ENCODE data around the gene CAGE1.

CAGE1 gene

DNA sequence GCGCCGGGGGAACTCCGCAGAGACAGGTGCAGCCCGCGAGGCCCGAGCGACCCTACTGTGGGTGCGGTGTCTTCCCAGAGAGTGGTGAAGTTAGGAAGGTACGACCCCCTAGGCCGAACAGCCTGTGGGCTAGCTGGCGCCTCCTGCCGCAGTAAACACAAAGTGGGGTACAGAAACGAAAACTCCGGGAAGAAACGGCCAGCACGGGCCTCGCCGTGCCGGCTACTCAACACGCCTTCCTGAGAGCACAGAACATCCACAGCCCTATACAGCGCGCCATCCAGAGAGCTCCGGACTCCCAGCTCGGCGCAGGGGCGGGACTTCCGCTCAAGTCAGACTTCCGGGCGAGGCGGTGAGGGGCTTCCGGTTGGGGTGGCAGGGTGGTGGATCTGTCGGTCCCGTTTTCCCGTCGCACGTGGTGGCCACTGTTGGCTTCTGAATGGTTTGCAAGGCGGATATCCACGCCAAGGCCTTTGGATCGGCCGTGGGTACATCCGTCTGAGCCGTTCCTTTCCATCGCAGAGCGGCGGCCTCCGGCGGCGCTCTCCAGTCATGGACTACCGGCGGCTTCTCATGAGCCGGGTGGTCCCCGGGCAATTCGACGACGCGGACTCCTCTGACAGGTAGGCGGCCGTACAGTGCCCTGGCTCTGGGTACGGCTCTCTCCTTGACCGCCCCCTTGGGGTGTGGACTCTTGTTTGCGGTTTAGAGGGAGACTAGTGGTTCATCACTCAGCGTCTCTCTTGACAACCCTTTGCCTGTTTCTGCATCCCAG, at the start of gene CAGE1, which contains the start of gene RIOK1:
Gene CAGE1 (minus strand): TSS at position 292 of the 775 bp plus-strand sequence. CDS start 2,569 bp downstream, outside the sequence.
Gene RIOK1 (plus strand): TSS at position 358 of the 775 bp plus-strand sequence. CDS start 195 bp downstream, at position 553.
- peak; percentile 85 for DNase-seq

- no peak for DNase-seq
Observed at GRCh38 chr6:7439228-7439627, 49.7 kb upstream of the CAGE1 start.

GRCh38 chr6:7438011-7438410, 48.5 kb upstream of the CAGE1 start:
- no peak for DNase-seq

DNA sequence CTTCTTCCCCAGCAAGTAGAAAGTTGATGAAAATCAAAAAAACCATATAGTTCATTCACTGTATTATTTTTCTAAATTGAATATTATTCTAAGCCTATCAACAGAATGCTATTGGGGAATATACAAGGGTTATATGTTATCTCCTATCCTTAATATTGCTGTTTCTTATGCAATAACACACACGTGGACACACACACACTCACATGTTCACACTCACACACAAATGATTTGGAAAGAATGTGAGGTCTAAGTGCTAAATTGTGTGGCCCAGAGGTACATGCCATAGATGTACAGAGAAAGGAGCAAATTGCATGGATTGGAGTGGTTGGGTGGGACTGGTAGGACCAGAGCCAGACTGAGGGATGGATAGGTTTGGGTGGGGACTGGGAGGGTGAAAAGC, 45.1 kb upstream of the CAGE1 start:
- DNase-seq = no peak

GRCh38 chr6:7433121-7433617, 43.6 kb upstream of the CAGE1 start:
- no peak for DNase-seq

DNA sequence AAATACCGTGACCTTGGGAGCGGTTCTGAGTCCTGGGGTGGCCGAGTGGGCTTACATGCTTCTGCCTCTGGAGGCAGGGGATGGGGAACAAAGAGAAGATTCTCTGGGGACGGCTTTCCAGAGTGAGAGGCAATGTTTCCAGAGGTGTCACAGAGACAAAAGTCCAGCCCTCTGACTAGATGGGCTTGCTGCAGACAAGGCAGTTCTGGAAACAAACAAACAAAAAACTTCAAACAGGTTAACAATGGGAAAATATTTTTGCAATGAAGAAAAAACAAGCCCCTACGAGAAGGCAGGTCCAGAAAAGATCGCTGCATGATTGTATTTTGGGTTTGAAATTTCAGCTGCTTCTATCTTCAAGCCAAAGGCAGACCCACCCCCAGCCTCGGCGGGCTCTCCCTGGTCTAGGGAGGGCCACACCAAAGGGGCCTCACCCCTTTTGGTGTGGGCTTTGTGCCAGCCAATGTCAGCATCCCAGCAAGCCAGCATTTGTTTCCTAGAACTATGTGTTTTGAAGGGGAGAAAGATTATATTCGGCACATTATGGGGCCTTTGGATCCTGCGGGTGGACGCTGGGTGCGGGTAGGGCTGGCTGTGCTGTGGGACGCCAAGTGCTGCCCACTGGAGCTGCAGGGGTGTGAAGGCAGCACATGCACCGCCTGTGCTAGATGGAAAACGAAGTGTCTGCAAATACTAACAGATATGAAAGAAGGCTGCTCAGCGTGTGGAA, 43.0 kb upstream of the CAGE1 start:
- no peak for DNase-seq

DNA sequence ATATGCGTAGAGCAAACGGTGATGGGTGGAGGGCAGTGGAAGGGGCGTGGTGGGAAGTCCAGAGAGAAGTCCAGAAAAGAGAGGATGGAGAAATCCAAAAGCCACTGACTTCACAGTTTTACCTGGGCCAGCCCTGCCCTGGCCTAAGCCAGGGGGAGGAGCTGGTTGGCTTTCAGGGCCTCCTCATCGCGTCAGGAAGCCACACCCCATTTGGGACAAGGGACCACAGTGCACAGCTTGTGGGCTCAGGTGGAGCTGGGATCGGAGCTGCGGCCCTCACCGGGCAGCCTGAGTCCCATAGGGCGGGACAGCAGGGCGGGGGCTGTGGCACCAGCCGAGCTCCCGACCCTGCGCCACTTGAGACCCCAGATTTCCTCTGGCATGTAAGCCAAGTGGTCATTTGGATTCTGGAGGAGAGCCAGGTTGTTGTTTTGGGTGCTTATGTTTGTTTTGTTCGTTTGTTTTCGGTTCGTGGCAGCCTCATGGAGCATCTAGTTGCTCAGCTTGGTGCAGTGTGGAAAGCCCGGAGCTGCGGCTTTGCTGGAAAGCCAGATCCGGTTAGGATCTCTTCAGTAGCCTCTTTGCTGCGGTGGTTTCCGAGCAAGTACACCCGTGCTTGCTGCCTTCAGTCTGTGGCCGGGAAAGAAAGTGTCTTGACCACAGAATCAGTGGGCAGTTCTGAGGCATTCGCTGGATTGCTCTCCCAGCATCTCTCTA, 42.3 kb upstream of the CAGE1 start:
- DNase-seq = no peak

GRCh38 chr6:7431313-7431673, 41.8 kb upstream of the CAGE1 start:
- no peak for DNase-seq

GRCh38 chr6:7426447-7427169, 37.1 kb upstream of the CAGE1 start:
- DNase-seq = no peak

- DNase-seq = no peak
Observed at GRCh38 chr6:7425808-7426190, 36.3 kb upstream of the CAGE1 start.

GRCh38 chr6:7424967-7425807, 35.6 kb upstream of the CAGE1 start:
- no peak for DNase-seq

GRCh38 chr6:7424058-7424457, 34.5 kb upstream of the CAGE1 start:
- no peak for DNase-seq

DNA sequence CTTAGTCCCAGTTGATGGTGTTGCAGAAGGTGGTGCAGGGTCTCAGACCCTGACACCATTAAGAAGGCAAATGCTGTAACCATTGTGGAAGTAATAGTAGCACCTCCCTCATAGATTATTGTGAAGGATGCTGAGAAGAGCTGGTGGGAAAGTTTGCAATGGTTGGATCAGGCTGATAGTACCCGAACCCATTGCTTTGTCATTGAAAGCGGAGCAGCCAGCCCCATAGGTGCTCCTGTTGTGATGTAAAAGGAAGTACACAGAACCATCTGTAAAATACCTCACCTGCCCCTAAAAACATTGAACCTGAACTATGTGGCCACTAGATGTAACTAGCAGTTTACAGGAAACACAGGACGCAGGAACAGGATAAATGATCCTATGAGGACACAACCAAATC, 31.5 kb upstream of the CAGE1 start:
- no peak for DNase-seq

- DNase-seq = no peak
Observed at GRCh38 chr6:7419065-7419464, 29.5 kb upstream of the CAGE1 start.

DNA sequence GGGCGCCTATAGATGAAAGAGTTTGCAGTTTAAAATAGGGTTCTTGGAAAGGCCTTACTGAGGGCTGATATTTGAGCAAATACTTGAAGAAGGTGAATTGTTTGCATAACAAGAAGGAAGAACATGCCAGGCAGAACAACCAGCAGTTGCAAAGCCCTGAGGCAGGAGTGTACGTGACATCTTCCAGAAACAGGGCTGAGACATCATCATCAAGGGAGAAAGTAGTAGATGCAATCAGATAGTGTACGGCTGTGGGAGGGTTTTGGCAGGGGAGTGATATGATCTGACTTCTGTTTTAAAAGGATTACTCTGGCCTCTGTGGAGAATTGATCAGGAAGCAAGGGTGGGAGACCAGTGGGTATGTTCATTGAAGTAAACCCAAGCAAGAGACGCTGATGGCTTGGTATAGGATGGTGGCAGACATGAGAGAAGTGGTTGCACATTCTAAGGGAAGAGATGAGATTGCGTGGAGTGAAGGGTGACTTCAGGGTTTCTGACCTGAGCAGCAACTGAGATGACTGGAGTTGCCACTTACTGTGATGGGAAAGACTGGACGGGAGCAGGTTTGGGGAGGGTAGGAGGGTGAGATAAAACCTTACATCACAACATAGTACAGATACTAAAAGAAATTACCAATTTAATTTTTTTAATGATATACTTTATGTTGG, 28.8 kb upstream of the CAGE1 start:
- DNase-seq = no peak

DNA sequence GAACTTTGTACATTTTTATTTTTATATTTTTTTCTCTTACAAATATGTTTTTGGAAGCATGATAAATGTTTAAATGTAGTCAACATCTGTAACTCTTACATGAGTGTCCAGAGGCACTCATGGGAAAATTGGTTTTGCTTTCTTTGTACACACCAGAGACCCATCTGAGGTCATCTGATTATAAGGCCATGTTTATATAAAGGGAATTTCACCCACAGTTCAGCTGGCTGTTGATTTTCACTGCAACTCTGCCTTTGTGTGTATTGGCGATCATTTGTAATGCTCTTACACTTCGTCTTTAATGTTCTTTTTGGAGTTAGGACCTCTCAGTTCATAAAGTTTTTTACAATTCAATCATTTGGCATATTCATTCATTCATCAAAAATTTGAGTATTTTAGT, 28.1 kb upstream of the CAGE1 start:
- DNase-seq = no peak

DNA sequence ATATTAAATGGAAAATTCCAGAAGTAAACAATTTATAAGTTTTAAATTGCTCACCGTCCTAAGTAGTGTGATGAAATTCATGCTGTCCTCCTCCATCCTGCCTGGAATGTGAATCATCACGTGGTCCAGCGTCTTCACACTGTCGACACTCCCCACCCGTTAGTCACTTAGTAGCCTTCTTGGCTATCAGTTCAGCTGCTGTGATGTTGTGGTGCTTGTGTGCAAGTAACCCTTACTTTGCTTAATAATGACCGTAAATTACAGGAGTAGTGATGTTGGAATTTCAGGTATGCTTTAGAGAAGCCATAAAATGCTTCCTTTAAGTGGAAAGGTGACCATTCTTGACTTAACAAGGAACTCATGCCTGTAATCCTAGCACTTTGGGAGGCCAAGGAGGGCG, 25.3 kb upstream of the CAGE1 start:
- no peak for DNase-seq

- no peak for DNase-seq
Observed at GRCh38 chr6:7413151-7413823, 23.7 kb upstream of the CAGE1 start.

- DNase-seq = no peak
Observed at GRCh38 chr6:7411328-7411727, 21.8 kb upstream of the CAGE1 start.

DNA sequence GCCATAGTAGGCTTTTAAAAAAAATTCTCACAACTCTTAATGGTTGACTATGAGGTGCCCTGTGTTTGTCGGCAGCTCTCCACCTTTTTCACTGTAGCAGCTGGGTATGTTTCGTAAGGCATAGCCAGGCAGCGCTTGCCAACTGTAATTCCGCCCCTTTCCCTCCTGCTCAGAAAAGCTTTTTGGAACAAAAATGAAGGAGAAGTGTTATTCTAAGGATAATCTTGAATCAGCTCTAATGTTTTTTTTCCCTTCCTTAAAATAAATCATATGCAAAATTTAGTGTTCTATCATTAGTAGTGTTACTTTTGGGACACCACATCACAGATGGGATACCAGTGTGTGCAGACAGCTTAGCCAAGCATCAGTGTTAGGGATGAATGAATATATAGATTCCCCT, 21.3 kb upstream of the CAGE1 start:
- DNase-seq = no peak

GRCh38 chr6:7409740-7410139, 20.2 kb upstream of the CAGE1 start:
- no peak for DNase-seq

Data from NCI-H446 treated with DMSO at 0.1 percent for 48 hours (cell line).